ENCODE results near the gene PDE7B.

- TF ChIP-seq EZH2 (IDR thresholded peaks at IDR 0.05; ENCODE audit: insufficient read depth, poor library complexity, severe bottlenecking) (no peak), EZH2phosphoT487 (IDR thresholded peaks at IDR 0.05; ENCODE audit: insufficient read depth, low read depth) (no peak)
These were observed 341.4 kb downstream of the PDE7B start for GRCh38 chr6:136192902-136193301.
